H9 (cell line): ENCODE results near the gene FAM151A. TPM values are rescaled to one million over a fixed set of nuclear protein-coding genes. Genes with fewer than 3 reads are reported as not detected.

Experiments used
- DNase-seq: peaks from one replicate; pipeline ENCODE4 v3.0.0-alpha.2; 2017
- H2AFZ ChIP-seq: one replicate; pipeline ENCODE4 v1.6.1; 2013; ENCODE audit warnings: mild to moderate bottlenecking, low read length, control low read depth, moderate library complexity
- H2AK5ac ChIP-seq: 2 replicates; pipeline ENCODE4 v1.6.1; 2013; ENCODE audit warnings: low read length, control low read depth, mixed read lengths; ENCODE audit not compliant: insufficient read length
- H2BK120ac ChIP-seq: one replicate; pipeline ENCODE4 v1.6.1; 2013; ENCODE audit warnings: low read depth, mild to moderate bottlenecking, low read length, control low read depth, inconsistent platforms; ENCODE audit not compliant: poor library complexity, severe bottlenecking
- H2BK12ac ChIP-seq: 2 replicates; pipeline ENCODE4 v1.6.1; 2013; ENCODE audit warnings: low read length, control low read depth, mixed read lengths, low read depth; ENCODE audit not compliant: insufficient read length
- H2BK15ac ChIP-seq: 2 replicates; pipeline ENCODE4 v1.6.1; 2013; ENCODE audit warnings: low read depth, low read length, control low read depth
- H2BK20ac ChIP-seq: one replicate; pipeline ENCODE4 v1.6.1; 2013; ENCODE audit warnings: low read depth, mild to moderate bottlenecking, low read length, control low read depth, inconsistent platforms; ENCODE audit not compliant: poor library complexity, severe bottlenecking
- H2BK5ac ChIP-seq: 2 replicates; pipeline ENCODE4 v1.6.1; 2013; ENCODE audit warnings: low read length, control low read depth, mixed read lengths; ENCODE audit not compliant: insufficient read length
- H3K14ac ChIP-seq: 2 replicates; pipeline ENCODE4 v1.6.1; 2013; ENCODE audit warnings: low read length, control low read depth; ENCODE audit not compliant: insufficient read depth
- H3K18ac ChIP-seq: 2 replicates; pipeline ENCODE4 v1.6.1; 2013; ENCODE audit warnings: low read depth, mild to moderate bottlenecking, mixed read lengths, low read length, control low read depth; ENCODE audit not compliant: insufficient read length
- H3K23ac ChIP-seq: 2 replicates; pipeline ENCODE4 v1.6.1; 2013; ENCODE audit warnings: low read length, control low read depth, mixed read lengths, low read depth; ENCODE audit not compliant: insufficient read length
- H3K23me2 ChIP-seq: 2 replicates; pipeline ENCODE4 v1.6.1; 2013; ENCODE audit warnings: low read depth, mild to moderate bottlenecking, mixed read lengths, low read length, control low read depth; ENCODE audit not compliant: insufficient read length, poor library complexity, severe bottlenecking
- H3K27ac ChIP-seq: 2 replicates; pipeline ENCODE4 v1.5.1; 2013; ENCODE audit warnings: low read length, control low read depth, mixed read lengths, low read depth; ENCODE audit not compliant: insufficient read length
- H3K27me3 ChIP-seq: 2 replicates; pipeline ENCODE4 v1.6.1; 2013; ENCODE audit warnings: low read length, control low read depth, inconsistent platforms; ENCODE audit not compliant: insufficient read depth
- H3K4ac ChIP-seq: 2 replicates; pipeline ENCODE4 v1.6.1; 2013; ENCODE audit warnings: low read depth, mild to moderate bottlenecking, control low read depth, inconsistent platforms, low read length, moderate library complexity
- H3K4me1 ChIP-seq: 2 replicates; pipeline ENCODE4 v1.6.1; 2013; ENCODE audit warnings: low read length, control low read depth, inconsistent platforms; ENCODE audit not compliant: insufficient read depth
- H3K4me2 ChIP-seq: 2 replicates; pipeline ENCODE4 v1.6.1; 2013; ENCODE audit warnings: low read length, control low read depth, mixed read lengths; ENCODE audit not compliant: insufficient read length, insufficient read depth
- H3K56ac ChIP-seq: 2 replicates; pipeline ENCODE4 v1.6.1; 2013; ENCODE audit warnings: low read depth, mild to moderate bottlenecking, mixed read lengths, low read length, control low read depth; ENCODE audit not compliant: insufficient read length
- H3K79me1 ChIP-seq: 2 replicates; pipeline ENCODE4 v1.6.1; 2013; ENCODE audit warnings: low read depth, mild to moderate bottlenecking, moderate library complexity, low read length, control low read depth, inconsistent platforms; ENCODE audit not compliant: insufficient read depth, poor library complexity, severe bottlenecking
- H3K79me2 ChIP-seq: 2 replicates; pipeline ENCODE4 v1.6.1; 2013; ENCODE audit warnings: low read length, control low read depth, inconsistent platforms; ENCODE audit not compliant: insufficient read depth
- H3K9ac ChIP-seq: 2 replicates; pipeline ENCODE4 v1.6.1; 2013; ENCODE audit warnings: low read length, control low read depth, mixed read lengths; ENCODE audit not compliant: insufficient read length; ENCODE audit errors: extremely low read depth
- H3K9me3 ChIP-seq: one replicate; pipeline ENCODE4 v1.6.1; 2013; ENCODE audit warnings: low read depth, low read length, inconsistent platforms; ENCODE audit not compliant: control insufficient read depth
- H3T11ph ChIP-seq: one replicate; pipeline ENCODE4 v1.6.1; 2013; ENCODE audit warnings: mild to moderate bottlenecking, low read length, control low read depth, inconsistent platforms
- H4K20me1 ChIP-seq: one replicate; pipeline ENCODE4 v1.6.1; 2013; ENCODE audit not compliant: control insufficient read depth, insufficient read length, insufficient read depth
- H4K5ac ChIP-seq: 2 replicates; pipeline ENCODE4 v1.6.1; 2013; ENCODE audit warnings: low read depth, mild to moderate bottlenecking, mixed read lengths, low read length, control low read depth; ENCODE audit not compliant: insufficient read length
- H4K8ac ChIP-seq: replicated peaks from 2 replicates; pipeline ENCODE4 v1.6.1; 2013; ENCODE audit warnings: low read length, control low read depth, mixed read lengths, low read depth; ENCODE audit not compliant: insufficient read length
- H4K91ac ChIP-seq: 2 replicates; pipeline ENCODE4 v1.6.1; 2013; ENCODE audit warnings: low read depth, mild to moderate bottlenecking, moderate library complexity, mixed read lengths, low read length, control low read depth; ENCODE audit not compliant: insufficient read length
- H3K27ac Mint-ChIP-seq, 3 experiments: 2 replicates in 2 of 3; 3 replicates in 1 of 3; pipeline ENCODE4 v1.8.0; 2020 to 2021; ENCODE audit warnings: mixed read lengths in 3 of 3, mild to moderate bottlenecking in 1 of 3, moderate library complexity in 1 of 3
- H3K27me3 Mint-ChIP-seq: 2 replicates; pipeline ENCODE4 v1.8.0; 2021; ENCODE audit warnings: low read depth, mild to moderate bottlenecking, moderate library complexity, mixed read lengths
- H3K36me3 Mint-ChIP-seq, 3 experiments: 2 replicates in 2 of 3; 3 replicates in 1 of 3; pipeline ENCODE4 v1.8.0; 2020 to 2021; ENCODE audit warnings: low read depth in 3 of 3, mixed read lengths in 3 of 3; ENCODE audit not compliant: insufficient read depth in 1 of 3
- H3K4me1 Mint-ChIP-seq, 2 experiments: 2 replicates each; pipeline ENCODE4 v1.8.0; 2020; ENCODE audit warnings: mixed read lengths in 2 of 2
- H3K4me3 Mint-ChIP-seq, 2 experiments: 2 replicates in 1 of 2; 3 replicates in 1 of 2; pipeline ENCODE4 v1.8.0; 2020 to 2021; ENCODE audit warnings: mild to moderate bottlenecking in 2 of 2, mixed read lengths in 2 of 2, moderate library complexity in 1 of 2
- H3K9me3 Mint-ChIP-seq, 2 experiments: 2 replicates in 1 of 2; 3 replicates in 1 of 2; pipeline ENCODE4 v1.8.0; 2020; ENCODE audit warnings: mild to moderate bottlenecking in 2 of 2, mixed read lengths in 2 of 2, moderate library complexity in 1 of 2
- CTCF ChIP-seq: fragments of 200-600 bp; sonication (generic); conservative IDR thresholded peaks from 3 replicates; pipeline ENCODE4 v1.8.0; 2021; ENCODE audit warnings: antibody characterized with exemption, mild to moderate bottlenecking
- WGBS: extraction: QIAGEN DNeasy Blood & Tissue Kit; methylation state at CpG from one replicate; pipeline ENCODE4 v1.1.7; 2013; ENCODE audit warnings: missing lambda C conversion rate, low lambda C conversion rate, mixed read lengths; ENCODE audit not compliant: insufficient read length; ENCODE audit errors: extremely low coverage; 5-methylcytosine and 5-hydroxymethylcytosine counted together
- total RNA-seq: library from RNA; stranded (reverse); gene quantifications from 2 replicates; pipeline ENCODE4 v1.2.1, GENCODE V29; 2021

The FAM151A gene
- total RNA-seq, 1 experiment from 2014 or later: not detected

DNA sequence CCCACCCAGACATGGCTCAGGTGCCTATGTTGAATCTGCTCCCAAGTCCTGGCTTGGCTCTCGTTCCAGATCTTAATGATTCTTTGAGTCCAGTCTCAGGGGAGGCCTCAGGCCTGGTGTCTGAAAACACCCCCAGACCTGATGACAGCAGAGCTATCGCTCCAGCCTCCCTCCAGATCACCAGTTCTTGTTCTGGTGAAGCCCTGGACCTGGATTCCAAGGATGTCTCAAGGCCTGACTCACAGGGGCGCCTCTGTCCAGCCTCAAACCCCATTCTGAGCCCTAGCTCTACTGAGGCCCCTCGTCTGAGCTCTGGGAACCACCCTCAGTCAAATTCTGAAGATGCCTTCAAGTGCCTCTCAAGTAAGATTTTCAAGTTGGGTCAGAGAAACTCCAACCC is 29.7 kb upstream of the FAM151A start:
- no peak overlapping the region for H2BK12ac ChIP-seq
- H3K56ac ChIP-seq: no peak overlapping the region
- Mint-ChIP-seq H3K9me3 (peaks cover 3 to 5% of the 10 kb centered on the region in 2 experiments; a peak in 4 of 5 replicates), H3K36me3 (no peaks in the 10 kb centered on the region), H3K27ac (no peak overlapping the region), H3K4me1 (peaks cover 5 to 8% of the 10 kb centered on the region in 2 experiments), H3K27me3 (peaks cover 19% of the 10 kb centered on the region), H3K4me3 (no peak overlapping the region)
- no peak overlapping the region for H2AK5ac ChIP-seq
- no peak overlapping the region for H4K5ac ChIP-seq
- no peak overlapping the region for H4K8ac ChIP-seq
- H3K4me1 ChIP-seq: no peaks in the 10 kb centered on the region
- no peak overlapping the region for H2BK20ac ChIP-seq
- no peak overlapping the region for H4K91ac ChIP-seq
- H3K4me2 ChIP-seq: no peak overlapping the region
- no peak overlapping the region for H3K9ac ChIP-seq
- H3T11ph ChIP-seq: no peak overlapping the region
- no peaks in the 10 kb centered on the region for H3K23me2 ChIP-seq
- H4K20me1 ChIP-seq: no peaks in the 10 kb centered on the region
- H3K79me2 ChIP-seq: no peaks in the 10 kb centered on the region
- H3K27ac ChIP-seq: no peak overlapping the region
- H3K9me3 ChIP-seq: no peaks in the 10 kb centered on the region
- no peak overlapping the region for H3K14ac ChIP-seq
- TF ChIP-seq CTCF: no peak
- H2BK120ac ChIP-seq: no peak overlapping the region
- H2AFZ ChIP-seq: no peak overlapping the region
- no peak overlapping the region for H2BK15ac ChIP-seq
- no peaks in the 10 kb centered on the region for H3K79me1 ChIP-seq
- no peaks in the 10 kb centered on the region; the same call in 1 of the 2 replicates for H3K27me3 ChIP-seq
- WGBS: no CpG with 5 or more reads among the region's 4 CpGs
- no peak for DNase-seq
- H2BK5ac ChIP-seq: no peak overlapping the region
- no peak overlapping the region for H3K23ac ChIP-seq
- no peak overlapping the region for H3K18ac ChIP-seq
- H3K4ac ChIP-seq: no peak overlapping the region
